22Rv1 (cell line): ENCODE results near the gene MEIS2.

Source experiments
- ZFX ChIP-seq: fragments of 450-650 bp; IDR thresholded peaks from 2 replicates; pipeline ENCODE4 v1.6.1; 2017; ENCODE audit warnings: antibody characterized with exemption, borderline replicate concordance
- TF ChIP-seq, protein P1 (sequence below): fragments of 450-650 bp; IDR thresholded peaks from 2 replicates; pipeline ENCODE4 v1.5.1; 2017; ENCODE audit warnings: mild to moderate bottlenecking

DNA sequence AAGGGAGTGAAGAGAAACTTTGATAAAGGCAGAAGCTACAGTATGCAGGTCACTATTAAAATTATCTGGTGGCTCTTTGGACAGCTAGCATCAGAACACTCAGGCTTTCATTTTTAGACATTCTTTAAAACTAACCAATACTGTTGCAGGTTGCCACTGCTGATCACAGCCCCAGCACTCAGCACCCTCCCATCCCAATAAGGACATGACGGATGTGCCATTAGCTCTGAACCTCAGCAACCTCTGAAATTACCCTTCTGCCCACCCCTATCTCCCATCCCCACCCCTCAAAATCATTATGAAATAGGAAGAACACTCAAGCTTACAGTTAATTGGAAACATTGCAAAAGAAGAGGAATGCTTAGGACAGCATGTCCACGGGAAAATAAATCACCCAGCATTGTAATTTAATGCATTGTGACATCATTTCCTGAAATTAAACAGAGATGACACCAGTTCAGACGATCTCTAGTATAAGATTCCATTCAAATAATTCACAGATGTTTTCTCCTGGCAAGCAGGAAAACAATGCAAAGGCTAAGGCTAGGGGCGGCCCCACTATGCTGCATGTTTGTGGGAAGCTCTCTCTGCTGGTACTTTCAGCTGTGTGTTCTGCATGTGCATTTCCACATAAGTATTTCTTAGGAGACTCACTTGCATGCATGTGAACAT lies 71.6 kb downstream of the MEIS2 start:
- TF ChIP-seq, protein P1, sequence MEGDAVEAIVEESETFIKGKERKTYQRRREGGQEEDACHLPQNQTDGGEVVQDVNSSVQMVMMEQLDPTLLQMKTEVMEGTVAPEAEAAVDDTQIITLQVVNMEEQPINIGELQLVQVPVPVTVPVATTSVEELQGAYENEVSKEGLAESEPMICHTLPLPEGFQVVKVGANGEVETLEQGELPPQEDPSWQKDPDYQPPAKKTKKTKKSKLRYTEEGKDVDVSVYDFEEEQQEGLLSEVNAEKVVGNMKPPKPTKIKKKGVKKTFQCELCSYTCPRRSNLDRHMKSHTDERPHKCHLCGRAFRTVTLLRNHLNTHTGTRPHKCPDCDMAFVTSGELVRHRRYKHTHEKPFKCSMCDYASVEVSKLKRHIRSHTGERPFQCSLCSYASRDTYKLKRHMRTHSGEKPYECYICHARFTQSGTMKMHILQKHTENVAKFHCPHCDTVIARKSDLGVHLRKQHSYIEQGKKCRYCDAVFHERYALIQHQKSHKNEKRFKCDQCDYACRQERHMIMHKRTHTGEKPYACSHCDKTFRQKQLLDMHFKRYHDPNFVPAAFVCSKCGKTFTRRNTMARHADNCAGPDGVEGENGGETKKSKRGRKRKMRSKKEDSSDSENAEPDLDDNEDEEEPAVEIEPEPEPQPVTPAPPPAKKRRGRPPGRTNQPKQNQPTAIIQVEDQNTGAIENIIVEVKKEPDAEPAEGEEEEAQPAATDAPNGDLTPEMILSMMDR, result no peak
- no peak for TF ChIP-seq ZFX
